HepG2 (cell line): Measurements from ENCODE around the gene ST6GALNAC6.

Experiments
- ARID2 ChIP-seq: sonication (generic); formaldehyde crosslinking; IDR thresholded peaks from 2 replicates; pipeline ENCODE4 v1.8.1; 2022; ENCODE audit warnings: mild to moderate bottlenecking, missing genetic modification reagents, borderline replicate concordance
- ATM ChIP-seq: fragments of 450-650 bp; IDR thresholded peaks from 2 replicates; pipeline ENCODE4 v1.7.1; 2017; ENCODE audit warnings: mild to moderate bottlenecking, borderline replicate concordance
- FOXA1 ChIP-seq, 2 experiments: fragments of 450-650 bp in 1 of 2; sonication (generic) in 1 of 2; formaldehyde crosslinking in 1 of 2; IDR thresholded peaks; 2 replicates each; pipeline versions ENCODE4 v1.4.0 to v1.6.1; 2016 to 2020; ENCODE audit warnings: missing genetic modification reagents in 1 of 2
- HDAC2 ChIP-seq: sonication (generic); formaldehyde crosslinking; IDR thresholded peaks from 2 replicates; pipeline ENCODE4 v1.4.0; 2020; ENCODE audit warnings: missing genetic modification reagents
- PCBP1 ChIP-seq: fragments of 200-400 bp; formaldehyde crosslinking; IDR thresholded peaks from 2 replicates; pipeline ENCODE4 v1.6.1; 2017; ENCODE audit warnings: mild to moderate bottlenecking, low read depth, low read length, borderline replicate concordance
- POLR2A ChIP-seq, 2 experiments: IDR thresholded peaks; 2 replicates each; pipeline ENCODE4 v1.6.1; 2011; ENCODE audit warnings: low read depth in 2 of 2, low read length in 2 of 2, mild to moderate bottlenecking in 1 of 2, moderate library complexity in 1 of 2; ENCODE audit not compliant: insufficient read depth in 1 of 2
- YY1 ChIP-seq: IDR thresholded peaks from 2 replicates; pipeline ENCODE4 v1.6.1; 2011; ENCODE audit warnings: low read length, low read depth, moderate library complexity, mild to moderate bottlenecking; ENCODE audit not compliant: insufficient read depth, insufficient replicate concordance
- ZBTB20 ChIP-seq: sonication (generic); formaldehyde crosslinking; IDR thresholded peaks from 2 replicates; pipeline ENCODE4 v1.8.1; 2023; ENCODE audit warnings: missing genetic modification reagents, low read depth, mild to moderate bottlenecking, borderline replicate concordance
- ZKSCAN8 ChIP-seq: IDR thresholded peaks from 2 replicates; pipeline ENCODE4 v1.6.1; 2016; ENCODE audit warnings: borderline replicate concordance, missing genetic modification reagents, missing compliant biosample characterization
- ZNF335 ChIP-seq: sonication (generic); formaldehyde crosslinking; IDR thresholded peaks from 2 replicates; pipeline ENCODE4 v1.4.0; 2020; ENCODE audit warnings: missing genetic modification reagents
- TF ChIP-seq, protein P1 (sequence below): sonication (generic); formaldehyde crosslinking; IDR thresholded peaks from 2 replicates; pipeline ENCODE4 v1.4.0; 2020; ENCODE audit warnings: mild to moderate bottlenecking, missing genetic modification reagents
- TF ChIP-seq, protein P2 (sequence below), 2 experiments: IDR thresholded peaks; 2 replicates each; pipeline ENCODE4 v1.6.1; 2011 to 2012; ENCODE audit warnings: low read length in 2 of 2, borderline replicate concordance in 1 of 2, low read depth in 1 of 2, mild to moderate bottlenecking in 1 of 2, moderate library complexity in 1 of 2

DNA sequence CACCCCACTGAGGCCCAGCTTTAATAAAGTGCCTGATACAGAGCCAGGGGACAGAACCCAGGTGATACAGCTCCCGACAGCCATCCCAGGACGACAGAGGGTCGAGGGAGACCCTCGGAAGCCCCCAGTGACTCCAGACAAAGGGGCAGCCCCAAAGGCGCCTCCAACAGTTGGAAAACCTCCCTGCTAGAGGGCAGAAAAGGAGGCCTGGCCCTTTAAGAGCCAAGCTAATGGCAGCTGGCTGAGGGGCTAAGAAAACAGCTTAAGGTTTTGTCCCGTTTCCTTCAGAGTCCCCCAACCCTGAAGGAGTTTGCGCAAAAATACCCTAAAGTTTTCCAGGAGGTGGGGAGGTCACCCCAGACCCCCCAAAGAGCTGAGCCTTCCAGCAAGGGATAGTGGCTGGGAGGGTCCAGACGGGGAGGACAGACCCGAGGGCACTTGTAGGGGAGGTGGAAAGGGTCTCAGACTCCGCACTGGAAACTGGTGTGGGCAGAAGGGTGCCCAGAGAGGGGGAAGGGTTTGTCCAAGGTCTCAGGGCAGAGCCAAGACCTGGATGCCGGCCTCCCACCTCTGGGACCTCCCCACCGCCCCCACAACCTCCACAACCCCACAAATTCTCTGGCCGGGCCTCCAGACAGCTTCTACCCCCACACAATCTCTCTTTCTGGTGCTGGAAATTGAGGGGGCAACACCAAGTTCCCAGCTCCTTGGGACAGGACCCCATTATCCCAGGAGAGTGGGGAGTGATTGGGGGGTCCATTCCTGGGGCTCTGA is 13.7 kb downstream of the ST6GALNAC6 start:
- TF ChIP-seq HDAC2 (CRISPR knock-in tag): no peak
- no peak for TF ChIP-seq POLR2A (IDR thresholded peaks at IDR 0.05; ENCODE audit: insufficient read depth in 1 of 2, low read depth in 2 of 2, low read length in 2 of 2)
- TF ChIP-seq ZBTB20 (CRISPR knock-in tag): no peak
- no peak for TF ChIP-seq YY1
- TF ChIP-seq, protein P1, sequence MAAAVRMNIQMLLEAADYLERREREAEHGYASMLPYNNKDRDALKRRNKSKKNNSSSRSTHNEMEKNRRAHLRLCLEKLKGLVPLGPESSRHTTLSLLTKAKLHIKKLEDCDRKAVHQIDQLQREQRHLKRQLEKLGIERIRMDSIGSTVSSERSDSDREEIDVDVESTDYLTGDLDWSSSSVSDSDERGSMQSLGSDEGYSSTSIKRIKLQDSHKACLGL: no peak
- TF ChIP-seq ZNF335 (CRISPR knock-in tag): no peak
- TF ChIP-seq, protein P2, sequence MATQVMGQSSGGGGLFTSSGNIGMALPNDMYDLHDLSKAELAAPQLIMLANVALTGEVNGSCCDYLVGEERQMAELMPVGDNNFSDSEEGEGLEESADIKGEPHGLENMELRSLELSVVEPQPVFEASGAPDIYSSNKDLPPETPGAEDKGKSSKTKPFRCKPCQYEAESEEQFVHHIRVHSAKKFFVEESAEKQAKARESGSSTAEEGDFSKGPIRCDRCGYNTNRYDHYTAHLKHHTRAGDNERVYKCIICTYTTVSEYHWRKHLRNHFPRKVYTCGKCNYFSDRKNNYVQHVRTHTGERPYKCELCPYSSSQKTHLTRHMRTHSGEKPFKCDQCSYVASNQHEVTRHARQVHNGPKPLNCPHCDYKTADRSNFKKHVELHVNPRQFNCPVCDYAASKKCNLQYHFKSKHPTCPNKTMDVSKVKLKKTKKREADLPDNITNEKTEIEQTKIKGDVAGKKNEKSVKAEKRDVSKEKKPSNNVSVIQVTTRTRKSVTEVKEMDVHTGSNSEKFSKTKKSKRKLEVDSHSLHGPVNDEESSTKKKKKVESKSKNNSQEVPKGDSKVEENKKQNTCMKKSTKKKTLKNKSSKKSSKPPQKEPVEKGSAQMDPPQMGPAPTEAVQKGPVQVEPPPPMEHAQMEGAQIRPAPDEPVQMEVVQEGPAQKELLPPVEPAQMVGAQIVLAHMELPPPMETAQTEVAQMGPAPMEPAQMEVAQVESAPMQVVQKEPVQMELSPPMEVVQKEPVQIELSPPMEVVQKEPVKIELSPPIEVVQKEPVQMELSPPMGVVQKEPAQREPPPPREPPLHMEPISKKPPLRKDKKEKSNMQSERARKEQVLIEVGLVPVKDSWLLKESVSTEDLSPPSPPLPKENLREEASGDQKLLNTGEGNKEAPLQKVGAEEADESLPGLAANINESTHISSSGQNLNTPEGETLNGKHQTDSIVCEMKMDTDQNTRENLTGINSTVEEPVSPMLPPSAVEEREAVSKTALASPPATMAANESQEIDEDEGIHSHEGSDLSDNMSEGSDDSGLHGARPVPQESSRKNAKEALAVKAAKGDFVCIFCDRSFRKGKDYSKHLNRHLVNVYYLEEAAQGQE (IDR thresholded peaks at IDR 0.05; ENCODE audit: borderline replicate concordance in 1 of 2, low read depth in 1 of 2, low read length in 2 of 2): no peak
- no peak for TF ChIP-seq ARID2 (CRISPR knock-in tag)
- TF ChIP-seq PCBP1: no peak
- TF ChIP-seq ZKSCAN8 (CRISPR knock-in tag): no peak
- no peak for TF ChIP-seq FOXA1 (IDR thresholded peaks at IDR 0.05)
- no peak for TF ChIP-seq FOXA1 (CRISPR knock-in tag; IDR thresholded peaks at IDR 0.05)
- TF ChIP-seq ATM: no peak
